MM.1S (cell line): Measurements from ENCODE around the gene PLD4.

Experiments used
- EZH2 ChIP-seq: fragments of 300-600 bp; sonication (generic); optimal IDR thresholded peaks from 2 replicates; pipeline ENCODE3; 2017; ENCODE audit warnings: low read depth, mild to moderate bottlenecking, antibody characterized with exemption, low read length, mixed read lengths
- TF ChIP-seq, protein P1 (sequence below): fragments of 300-600 bp; sonication (generic); IDR thresholded peaks from 2 replicates; pipeline ENCODE4 v1.5.1; 2016; ENCODE audit warnings: antibody characterized with exemption, low read length, mixed read lengths

DNA sequence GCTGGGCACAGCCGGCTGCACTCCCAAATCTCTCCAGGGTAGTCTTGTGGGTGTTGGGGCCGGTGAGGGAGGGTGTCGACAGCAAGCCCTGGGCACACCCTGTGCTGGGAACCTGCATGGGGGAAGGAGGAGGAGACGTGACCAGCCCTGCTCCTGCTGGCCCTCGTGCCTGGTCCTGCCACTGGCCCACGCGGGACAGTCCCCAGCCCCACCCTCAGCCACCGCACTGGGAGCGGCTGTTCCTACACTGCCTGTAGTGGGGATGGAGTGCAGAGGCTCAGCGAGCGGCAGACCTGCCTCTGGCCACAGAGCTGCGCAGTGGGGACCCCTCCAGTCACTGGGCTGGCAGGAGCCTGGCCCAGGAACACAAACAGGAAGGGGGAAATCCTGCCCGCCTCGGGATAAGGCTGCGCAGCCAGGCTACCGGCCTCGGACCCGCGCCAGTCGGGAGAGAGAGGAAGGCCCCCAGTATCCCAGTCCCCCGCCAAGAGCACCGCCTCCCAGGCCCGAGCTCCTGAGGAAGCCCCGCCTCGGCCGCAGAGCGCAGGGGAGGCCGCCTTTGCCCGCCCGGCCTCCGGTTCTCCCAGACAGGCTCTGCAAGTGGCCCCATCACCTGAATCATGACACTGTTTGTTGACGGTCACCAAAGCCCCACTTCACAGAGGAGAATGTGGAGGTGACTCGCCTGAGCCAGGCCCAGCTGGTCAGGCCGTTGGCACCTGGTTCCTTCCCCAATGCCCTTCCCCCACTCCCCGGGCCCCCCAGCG is 42.9 kb downstream of the PLD4 start:
- TF ChIP-seq, protein P1, sequence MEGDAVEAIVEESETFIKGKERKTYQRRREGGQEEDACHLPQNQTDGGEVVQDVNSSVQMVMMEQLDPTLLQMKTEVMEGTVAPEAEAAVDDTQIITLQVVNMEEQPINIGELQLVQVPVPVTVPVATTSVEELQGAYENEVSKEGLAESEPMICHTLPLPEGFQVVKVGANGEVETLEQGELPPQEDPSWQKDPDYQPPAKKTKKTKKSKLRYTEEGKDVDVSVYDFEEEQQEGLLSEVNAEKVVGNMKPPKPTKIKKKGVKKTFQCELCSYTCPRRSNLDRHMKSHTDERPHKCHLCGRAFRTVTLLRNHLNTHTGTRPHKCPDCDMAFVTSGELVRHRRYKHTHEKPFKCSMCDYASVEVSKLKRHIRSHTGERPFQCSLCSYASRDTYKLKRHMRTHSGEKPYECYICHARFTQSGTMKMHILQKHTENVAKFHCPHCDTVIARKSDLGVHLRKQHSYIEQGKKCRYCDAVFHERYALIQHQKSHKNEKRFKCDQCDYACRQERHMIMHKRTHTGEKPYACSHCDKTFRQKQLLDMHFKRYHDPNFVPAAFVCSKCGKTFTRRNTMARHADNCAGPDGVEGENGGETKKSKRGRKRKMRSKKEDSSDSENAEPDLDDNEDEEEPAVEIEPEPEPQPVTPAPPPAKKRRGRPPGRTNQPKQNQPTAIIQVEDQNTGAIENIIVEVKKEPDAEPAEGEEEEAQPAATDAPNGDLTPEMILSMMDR: no peak
- TF ChIP-seq EZH2: no peak
